Activated naive CD8-positive, alpha-beta T cell treated with anti-CD3 and anti-CD28 coated beads, Interleukin-2, amount 10 ng/mL, durations not matched to agents 7 days and 5 days (primary cell): ENCODE results near the gene ITGB1BP1. TPM values are rescaled to one million over a fixed set of nuclear protein-coding genes. Genes with fewer than 3 reads are reported as not detected.
"Not testable (repeated sequence)": the region's sequence is repeated elsewhere in the genome, so short reads cannot be mapped to it uniquely, and the experiment has no call there.

ENCODE experiments used
- ATAC-seq: fragments of 150-1000 bp; cut with Tn5 transposase; one replicate; pipeline ENCODE4 v1.10.0; 2021; ENCODE audit warnings: low read depth, moderate library complexity
- POLR2A ChIA-PET: fragments of 350-600 bp; sonication (Branson Sonifier 250); formaldehyde crosslinking; loops from one replicate; lab custom pipeline; 2021; ENCODE audit warnings: antibody characterized with exemption; lab: Charles Lee
- DNase-seq: peaks from one replicate; pipeline ENCODE4 v3.0.0; 2021
- H3K27ac Mint-ChIP-seq: one replicate; pipeline ENCODE4 v1.8.0; 2022; ENCODE audit warnings: mild to moderate bottlenecking, mixed read lengths
- H3K27me3 Mint-ChIP-seq: one replicate; pipeline ENCODE4 v1.8.0; 2022; ENCODE audit warnings: mild to moderate bottlenecking, moderate library complexity, mixed read lengths
- H3K36me3 Mint-ChIP-seq: one replicate; pipeline ENCODE4 v1.8.0; 2021; ENCODE audit warnings: mild to moderate bottlenecking, mixed read lengths
- H3K4me1 Mint-ChIP-seq: one replicate; pipeline ENCODE4 v1.8.0; 2021; ENCODE audit warnings: mixed read lengths
- H3K4me3 Mint-ChIP-seq: one replicate; pipeline ENCODE4 v1.8.0; 2022; ENCODE audit warnings: mild to moderate bottlenecking, moderate library complexity, mixed read lengths
- H3K9me3 Mint-ChIP-seq: one replicate; pipeline ENCODE4 v1.8.0; 2021; ENCODE audit warnings: mixed read lengths
- total RNA-seq, 2 experiments: library from RNA; stranded (reverse); gene quantifications; one replicate each; pipeline ENCODE4 v1.2.3, GENCODE V29; 2021

ITGB1BP1 gene
- total RNA-seq, 2 experiments from 2014 or later: 104 to 122 TPM

GRCh38 chr2:9401646-9402371, 21.5 kb downstream of the ITGB1BP1 start:
- H3K9me3 Mint-ChIP-seq: no peaks in the 10 kb centered on the region
- H3K27me3 Mint-ChIP-seq: no peaks in the 10 kb centered on the region
- POLR2A ChIA-PET: interaction anchor here (0.6 kb wide), 1 partner anchor 150 kb away, joined by 3 read pairs; no protein-coding TSS in a partner anchor
- no peak overlapping the region for H3K4me3 Mint-ChIP-seq
- H3K36me3 Mint-ChIP-seq: no peaks in the 10 kb centered on the region
- H3K4me1 Mint-ChIP-seq: no peaks in the 10 kb centered on the region
- ATAC-seq: no peak
- H3K27ac Mint-ChIP-seq: no peak overlapping the region
- DNase-seq: no peak

GRCh38 chr2:9401059-9401547, 22.2 kb downstream of the ITGB1BP1 start:
- Mint-ChIP-seq H3K4me1 (no peaks in the 10 kb centered on the region), H3K4me3 (no peak overlapping the region), H3K27me3 (no peaks in the 10 kb centered on the region), H3K9me3 (no peaks in the 10 kb centered on the region), H3K36me3 (no peaks in the 10 kb centered on the region), H3K27ac (no peak overlapping the region)
- ATAC-seq: no peak
- POLR2A ChIA-PET: no interaction called here
- DNase-seq: no peak

- DNase-seq: no peak
- Mint-ChIP-seq H3K4me3 (no peak overlapping the region), H3K4me1 (no peaks in the 10 kb centered on the region)
Observed at GRCh38 chr2:9400268-9401058, 22.9 kb downstream of the ITGB1BP1 start.

GRCh38 chr2:9398881-9399780, 24.2 kb downstream of the ITGB1BP1 start:
- H3K4me3 Mint-ChIP-seq: no peak overlapping the region
- H3K27ac Mint-ChIP-seq: no peak overlapping the region
- DNase-seq: no peak
- no peaks in the 10 kb centered on the region for H3K4me1 Mint-ChIP-seq
- no peaks in the 10 kb centered on the region for H3K9me3 Mint-ChIP-seq
- H3K27me3 Mint-ChIP-seq: no peaks in the 10 kb centered on the region
- no peaks in the 10 kb centered on the region for H3K36me3 Mint-ChIP-seq
- POLR2A ChIA-PET: no interaction called here
- no peak for ATAC-seq

More at GRCh38 chr2:9400268-9401058, 22.9 kb downstream of the ITGB1BP1 start:
- no peaks in the 10 kb centered on the region for H3K36me3 Mint-ChIP-seq
- H3K27me3 Mint-ChIP-seq: no peaks in the 10 kb centered on the region
- ATAC-seq: no peak
- POLR2A ChIA-PET: no interaction called here
- H3K9me3 Mint-ChIP-seq: no peaks in the 10 kb centered on the region
- peak overlapping the region; percentile 54 for H3K27ac Mint-ChIP-seq

GRCh38 chr2:9398251-9398650, 25.1 kb downstream of the ITGB1BP1 start:
- H3K9me3 Mint-ChIP-seq, H3K4me3 Mint-ChIP-seq, H3K4me1 Mint-ChIP-seq, H3K27ac Mint-ChIP-seq, DNase-seq, H3K27me3 Mint-ChIP-seq, ATAC-seq, POLR2A ChIA-PET, H3K36me3 Mint-ChIP-seq: not testable (repeated sequence)

- H3K4me1 Mint-ChIP-seq: no peaks in the 10 kb centered on the region
- DNase-seq (no peak), ATAC-seq (no peak)
- no peaks in the 10 kb centered on the region for H3K27me3 Mint-ChIP-seq
- H3K9me3 Mint-ChIP-seq: no peaks in the 10 kb centered on the region
- POLR2A ChIA-PET: no interaction called here
- no peak overlapping the region for H3K27ac Mint-ChIP-seq
- no peak overlapping the region for H3K4me3 Mint-ChIP-seq
- no peaks in the 10 kb centered on the region for H3K36me3 Mint-ChIP-seq
Observed at GRCh38 chr2:9397201-9397600, 26.1 kb downstream of the ITGB1BP1 start.

- Mint-ChIP-seq H3K9me3 (no peaks in the 10 kb centered on the region), H3K27me3 (no peaks in the 10 kb centered on the region), H3K4me1 (no peaks in the 10 kb centered on the region), H3K4me3 (no peak overlapping the region), H3K36me3 (no peaks in the 10 kb centered on the region), H3K27ac (no peak overlapping the region)
- no peak for ATAC-seq
- no peak for DNase-seq
- POLR2A ChIA-PET: no interaction called here
Observed at GRCh38 chr2:9394816-9395215, 28.5 kb downstream of the ITGB1BP1 start.

GRCh38 chr2:9392898-9393765, 30.2 kb downstream of the ITGB1BP1 start:
- POLR2A ChIA-PET: no interaction called here
- no peak for DNase-seq
- Mint-ChIP-seq H3K4me3 (no peak overlapping the region), H3K27ac (no peak overlapping the region), H3K27me3 (no peaks in the 10 kb centered on the region), H3K9me3 (no peaks in the 10 kb centered on the region), H3K4me1 (no peaks in the 10 kb centered on the region), H3K36me3 (no peaks in the 10 kb centered on the region)
- no peak for ATAC-seq

- Mint-ChIP-seq H3K36me3 (no peaks in the 10 kb centered on the region), H3K27ac (no peak overlapping the region), H3K4me1 (no peaks in the 10 kb centered on the region), H3K9me3 (no peaks in the 10 kb centered on the region), H3K27me3 (no peaks in the 10 kb centered on the region), H3K4me3 (no peak overlapping the region)
- DNase-seq (no peak), ATAC-seq (no peak)
- POLR2A ChIA-PET: no interaction called here
Observed at GRCh38 chr2:9391961-9392720, 31.2 kb downstream of the ITGB1BP1 start.

- Mint-ChIP-seq H3K27me3 (no peaks in the 10 kb centered on the region), H3K4me1 (no peaks in the 10 kb centered on the region), H3K36me3 (no peaks in the 10 kb centered on the region), H3K4me3 (no peak overlapping the region), H3K27ac (no peak overlapping the region), H3K9me3 (no peaks in the 10 kb centered on the region)
- POLR2A ChIA-PET: no interaction called here
- ATAC-seq (no peak), DNase-seq (no peak)
Observed at GRCh38 chr2:9390991-9391390, 32.3 kb downstream of the ITGB1BP1 start.

GRCh38 chr2:9390151-9390850, 33.0 kb downstream of the ITGB1BP1 start:
- no peak overlapping the region for H3K4me3 Mint-ChIP-seq
- no peaks in the 10 kb centered on the region for H3K9me3 Mint-ChIP-seq
- POLR2A ChIA-PET: no interaction called here
- DNase-seq (no peak), ATAC-seq (no peak)
- no peaks in the 10 kb centered on the region for H3K36me3 Mint-ChIP-seq
- H3K27ac Mint-ChIP-seq: no peak overlapping the region
- H3K4me1 Mint-ChIP-seq: no peaks in the 10 kb centered on the region
- H3K27me3 Mint-ChIP-seq: no peaks in the 10 kb centered on the region
